HTERT RPE-1 (cell line): ENCODE measurements around the gene POLDIP2.

Experiments used
- in situ Hi-C: fragments of 300-500 bp; cut with MboI; formaldehyde crosslinking; loops from 4 replicates; pipeline ENCODE4 v1.14.3; 2020; ENCODE audit warnings: low sequenced_read_pairs

POLDIP2 gene

GRCh38 chr17:28318759-28319597, 38.3 kb downstream of the POLDIP2 start, which contains the start of gene TMEM97:
Gene TMEM97, plus strand, starts transcription at chr17:28319200. Its CDS starts 40 bp downstream, at chr17:28319240.
- in situ Hi-C loops: no loop called here

GRCh38 chr17:28317966-28318758, 39.2 kb downstream of the POLDIP2 start:
- in situ Hi-C loops: no loop called here

- in situ Hi-C loops: no loop called here
Measured at GRCh38 chr17:28317099-28317965, 40.0 kb downstream of the POLDIP2 start.

DNA sequence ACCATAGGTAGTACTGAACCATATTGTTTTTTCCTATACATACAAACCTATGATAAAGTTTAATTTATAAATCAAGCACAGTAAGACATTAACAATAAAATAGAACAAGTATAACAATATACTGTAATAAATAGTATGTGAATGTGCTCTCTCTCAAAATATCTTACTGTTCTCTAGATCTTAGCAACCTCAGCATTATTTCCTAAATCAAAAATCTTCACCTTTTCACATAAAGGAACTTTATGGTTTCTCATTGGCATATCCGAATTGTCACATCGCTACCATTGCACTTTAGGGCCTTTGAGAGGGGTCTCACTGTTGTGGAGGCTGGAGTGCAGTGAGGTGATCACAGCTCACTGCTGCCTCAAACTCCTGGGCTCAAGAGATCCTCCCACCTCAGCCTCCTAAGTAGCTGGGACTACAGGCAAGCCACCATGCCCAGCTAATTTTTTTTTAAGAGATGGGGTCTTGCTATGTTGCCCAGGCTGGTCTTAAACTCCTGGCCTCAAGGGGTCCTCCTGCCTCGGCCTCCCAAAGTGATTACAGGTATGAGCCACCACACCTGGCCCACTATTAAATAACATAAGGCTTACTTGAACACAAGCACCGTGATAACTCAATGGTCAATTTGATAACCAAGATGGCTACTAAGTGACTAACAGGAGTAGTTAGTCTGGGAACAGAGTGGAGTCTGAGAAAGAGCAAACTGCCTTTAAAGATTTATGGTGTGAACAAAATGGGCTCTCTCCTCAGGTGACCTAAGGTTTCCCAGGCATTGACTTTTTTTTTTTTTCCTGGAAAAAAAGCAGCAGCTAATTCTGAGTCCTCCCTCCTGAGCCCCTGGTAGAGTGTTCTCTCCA, 41.3 kb downstream of the POLDIP2 start:
- in situ Hi-C loops: no loop called here

- in situ Hi-C loops: no loop called here
Measured at GRCh38 chr17:28313841-28314240, 43.5 kb downstream of the POLDIP2 start.

DNA sequence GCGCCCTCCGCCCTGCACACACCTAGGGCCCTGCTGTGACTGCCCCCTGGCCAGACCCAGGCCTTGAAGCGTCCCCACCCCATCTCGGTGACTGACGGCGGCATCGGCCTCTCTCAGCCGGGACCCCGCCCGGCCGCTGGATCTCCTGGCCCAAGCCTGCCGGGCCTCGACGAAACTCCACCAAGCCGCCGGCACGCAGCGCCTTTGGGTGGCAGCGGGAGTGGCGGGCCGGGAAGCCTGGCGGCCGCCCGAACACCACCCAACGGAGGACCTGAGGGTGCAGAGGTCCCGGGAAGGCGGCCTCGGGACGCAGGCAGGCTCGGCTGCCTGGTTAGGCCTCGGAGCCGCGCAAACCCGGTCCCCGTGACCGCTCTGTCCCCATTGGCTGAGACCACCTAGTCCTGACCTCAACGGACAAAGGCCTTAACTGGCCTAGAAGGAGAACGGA, 50.3 kb downstream of the POLDIP2 start:
- in situ Hi-C loops: no loop called here

GRCh38 chr17:28298449-28298848, 58.9 kb downstream of the POLDIP2 start:
- in situ Hi-C loops: no loop called here
